ENCODE results near the gene NOLC1.

The NOLC1 gene

DNA sequence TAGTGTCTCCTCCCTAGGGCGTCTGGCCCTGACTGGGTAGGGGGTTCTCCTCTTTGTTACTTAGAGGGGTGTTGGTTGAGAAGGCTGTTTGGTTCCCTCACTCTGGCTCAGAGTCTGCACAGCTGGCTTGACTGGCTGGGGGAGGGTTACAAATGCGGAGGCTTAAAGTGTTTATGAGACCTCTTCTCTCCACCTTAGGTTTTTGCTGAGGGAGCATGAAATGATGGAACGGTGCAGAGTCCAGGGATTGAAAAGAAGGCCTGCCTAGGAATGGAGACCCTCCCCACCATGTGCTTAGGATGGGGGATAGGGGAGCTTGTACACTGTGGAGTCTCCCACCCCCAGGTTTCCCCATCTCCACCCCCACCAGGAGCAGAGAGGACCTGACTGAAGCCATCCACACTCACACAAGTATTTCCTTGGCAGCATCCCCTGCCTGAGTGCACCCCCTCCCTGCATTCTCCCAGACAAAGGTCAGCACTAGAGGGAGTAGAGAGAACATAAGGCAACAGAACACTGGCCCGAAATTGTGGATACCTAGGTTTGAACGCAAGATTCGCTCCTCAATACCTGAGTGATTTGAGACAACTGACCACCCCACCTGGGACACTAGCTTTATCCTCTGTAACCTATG, 30.3 kb upstream of the NOLC1 start:
- DNase-seq (ENCODE audit: low read depth in 2 of 2) = no peak

DNA sequence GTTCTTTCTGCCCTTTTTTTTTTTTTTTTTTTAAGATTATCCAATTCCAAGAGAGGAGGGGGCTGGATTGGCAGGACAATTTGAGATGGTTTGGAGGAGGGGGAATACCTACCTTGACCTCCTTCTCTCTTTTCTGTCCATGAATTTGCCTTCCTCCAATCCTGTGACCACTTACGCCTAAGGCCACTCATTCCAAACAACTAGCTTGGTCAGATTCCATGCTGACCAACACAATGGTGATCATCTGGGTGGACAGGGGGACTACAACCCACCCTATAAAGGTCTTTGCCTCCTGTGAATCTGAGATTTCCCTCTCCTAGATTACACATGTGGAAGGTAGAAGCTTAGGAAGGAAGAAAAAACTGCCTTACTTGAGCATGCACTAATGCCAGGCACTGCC, 29.7 kb upstream of the NOLC1 start:
- no peak for DNase-seq (ENCODE audit: low read depth in 2 of 2)

DNA sequence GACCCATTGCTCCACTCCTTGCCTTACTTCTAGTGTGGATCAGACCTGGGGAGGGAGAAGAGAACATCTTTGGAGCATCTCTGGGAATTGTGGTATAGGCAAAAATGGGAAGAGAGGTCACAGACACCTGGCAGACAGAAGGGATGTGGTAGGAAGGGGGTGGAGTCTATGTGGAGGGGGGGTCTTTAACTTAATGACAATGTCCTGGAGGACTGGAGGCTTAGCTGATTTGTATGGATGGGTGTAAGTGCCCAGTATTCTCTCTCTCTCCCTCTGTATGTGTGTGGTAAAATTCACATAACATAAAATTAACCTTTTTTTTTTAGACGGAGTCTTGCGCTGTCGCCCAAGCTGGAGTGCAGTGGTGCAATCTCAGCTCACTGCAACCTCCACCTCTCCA, 29.0 kb upstream of the NOLC1 start:
- no peak for DNase-seq (ENCODE audit: low read depth in 2 of 2)

DNA sequence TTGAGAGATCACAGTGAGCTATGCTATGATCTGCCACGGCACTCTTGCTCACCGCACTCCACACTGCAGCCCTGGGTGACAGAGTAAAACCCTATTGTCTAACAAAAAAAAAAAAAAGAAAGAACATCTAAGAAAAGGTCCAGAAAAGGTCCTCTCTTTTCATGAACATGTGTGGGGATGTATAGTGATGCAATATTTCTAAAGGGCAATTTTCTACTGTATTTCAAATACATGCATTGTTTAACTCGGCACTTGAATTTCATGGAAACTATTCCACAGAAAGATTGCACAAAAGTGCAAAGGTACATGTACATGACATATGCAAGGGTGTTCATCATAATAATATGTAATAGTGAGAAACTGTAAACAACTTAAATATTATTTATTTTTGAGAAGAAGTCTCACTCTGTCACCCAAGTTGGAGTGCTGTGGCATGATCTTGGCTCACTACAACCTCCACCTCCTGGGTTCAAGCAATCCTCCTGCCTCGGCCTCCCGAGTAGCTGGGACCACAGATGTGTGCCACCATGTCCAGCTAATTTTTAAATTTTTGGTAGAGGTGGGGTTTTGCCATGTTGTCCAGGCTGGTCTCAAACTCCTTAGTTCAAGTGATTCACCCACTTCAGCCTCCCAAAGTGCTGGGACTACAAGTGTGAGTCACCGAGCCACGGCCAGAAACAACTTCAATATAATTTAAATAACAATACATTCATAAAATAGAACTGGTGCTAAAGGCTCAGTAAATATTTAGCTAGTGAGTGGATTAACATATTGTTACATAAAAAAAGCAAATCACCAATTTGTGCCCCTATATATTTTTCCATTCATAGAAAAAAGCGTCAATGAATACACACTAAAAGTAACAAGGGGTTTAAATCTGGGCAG, 20.7 kb upstream of the NOLC1 start:
- no peak for DNase-seq (ENCODE audit: low read depth in 2 of 2)

DNA sequence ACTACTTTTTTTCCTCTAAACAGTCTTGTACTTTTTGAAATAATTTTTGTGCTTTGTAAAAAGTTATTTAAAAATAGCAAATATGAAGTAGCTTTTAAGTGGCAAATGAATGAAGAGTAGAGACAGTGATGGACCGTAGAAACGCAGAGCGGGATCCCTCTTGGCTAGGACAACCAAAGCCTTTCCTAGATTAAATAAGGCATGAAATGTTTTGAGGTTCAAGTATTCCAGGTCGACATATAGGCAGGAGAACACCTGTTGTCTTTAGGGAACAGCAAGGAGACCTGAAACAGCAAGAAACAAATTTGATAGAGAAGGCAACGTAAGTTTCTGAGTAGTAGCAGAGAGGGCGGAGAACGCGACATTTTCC, 20.0 kb upstream of the NOLC1 start:
- DNase-seq (ENCODE audit: low read depth in 2 of 2) = no peak

DNA sequence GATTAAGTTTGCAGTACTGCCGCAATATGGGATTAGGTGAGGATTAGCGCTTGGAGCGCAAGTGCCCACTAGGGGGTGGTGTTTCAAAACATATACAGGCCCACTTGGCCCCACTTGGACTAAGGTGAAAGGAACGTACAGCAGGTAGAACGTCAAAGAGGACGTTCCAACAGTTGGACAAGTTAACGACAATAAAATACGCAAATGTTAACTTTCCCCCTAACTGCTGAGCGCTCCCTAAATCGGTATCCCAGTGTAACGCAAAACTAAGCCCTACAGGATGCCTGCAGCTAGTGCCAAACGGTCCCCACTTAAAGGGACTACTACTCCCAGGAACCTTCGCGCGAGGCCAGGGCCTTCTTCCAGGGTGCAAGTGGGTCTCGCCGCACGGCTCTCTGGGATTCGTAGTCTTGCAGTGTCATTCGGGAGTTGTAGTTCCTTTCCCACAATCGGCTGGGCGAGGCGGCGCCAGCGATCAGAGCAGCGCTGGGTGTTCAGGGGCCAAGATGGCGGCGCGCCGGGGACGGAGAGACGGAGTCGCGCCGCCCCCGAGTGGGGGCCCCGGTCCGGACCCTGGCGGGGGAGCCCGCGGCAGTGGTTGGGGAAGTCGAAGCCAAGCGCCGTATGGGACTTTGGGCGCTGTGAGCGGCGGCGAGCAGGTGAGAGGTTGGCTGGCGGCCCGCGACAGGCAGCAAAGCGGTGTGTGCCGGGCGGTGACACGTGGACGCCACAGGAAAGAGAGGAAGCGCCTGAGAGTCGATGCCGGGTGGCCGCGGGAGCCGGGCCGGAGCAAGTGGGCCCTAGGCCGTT, 19.4 kb upstream of the NOLC1 start, which contains the start of gene PPRC1:
PPRC1 (plus strand) TSS at position 478 of the 810 bp plus-strand sequence; CDS start at position 507, 29 bp downstream.
- DNase-seq (ENCODE audit: low read depth in 2 of 2) = peak; percentile 94 to 97

DNA sequence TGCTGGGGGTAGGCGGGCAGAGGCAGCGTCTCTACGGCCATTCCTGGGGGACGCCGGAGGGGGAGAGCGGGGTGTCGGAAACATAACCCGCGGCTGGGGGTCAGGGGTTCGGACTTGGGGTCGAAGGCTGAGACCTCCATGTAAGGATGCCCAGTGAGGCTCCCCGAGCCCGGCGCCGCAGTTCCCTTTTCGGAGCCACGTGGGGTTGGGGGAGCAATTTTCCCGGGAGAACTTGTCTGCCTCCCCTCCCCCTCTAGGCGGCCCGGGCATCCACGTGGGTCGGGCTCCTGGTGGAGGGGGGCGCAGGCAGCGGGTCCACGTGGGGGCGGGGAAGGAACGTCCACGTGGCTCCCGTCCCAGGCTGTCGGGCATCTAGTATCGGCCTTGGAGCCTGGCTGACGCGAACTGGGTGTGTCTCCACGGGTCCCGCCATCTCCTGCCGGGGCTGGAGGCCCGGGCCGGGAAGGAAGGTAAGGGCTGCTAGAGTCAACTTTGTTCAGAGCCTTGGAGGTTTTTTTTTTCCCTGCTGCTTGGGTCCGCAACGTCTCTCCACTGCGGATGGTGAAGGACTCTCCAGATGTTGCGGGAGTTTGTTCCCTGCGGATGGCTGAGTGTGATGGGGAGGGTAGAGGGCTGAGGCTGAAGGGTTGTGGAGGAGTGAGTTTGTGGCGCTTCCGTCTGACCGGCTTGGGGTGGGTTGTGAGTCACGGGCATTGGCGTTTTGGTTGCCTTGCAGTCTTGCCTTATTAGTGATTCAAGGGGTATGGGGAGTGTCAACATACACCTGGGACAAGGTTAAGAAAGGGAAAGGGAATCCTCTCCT, 18.6 kb upstream of the NOLC1 start:
- peak; percentile 60 to 61 for DNase-seq (ENCODE audit: low read depth in 2 of 2)

DNA sequence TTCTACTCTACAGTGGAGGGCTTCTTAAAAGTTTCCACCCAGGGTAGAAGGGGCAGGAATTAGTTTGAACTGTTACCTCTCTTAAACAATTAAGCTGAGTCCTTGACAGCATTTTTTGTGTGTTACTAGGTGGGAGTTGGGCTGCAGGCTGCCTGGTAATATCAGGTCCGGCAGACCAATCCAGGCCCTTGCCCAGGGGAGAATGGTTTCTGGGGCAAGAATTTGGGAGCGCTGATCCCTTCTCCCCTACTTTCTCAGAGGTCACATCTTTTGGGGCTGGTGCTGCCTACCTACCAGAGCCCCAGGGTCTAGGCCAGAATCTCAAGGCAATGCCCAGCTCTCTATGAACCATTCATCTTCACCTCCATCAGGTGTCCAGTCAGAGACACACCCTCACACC, 17.8 kb upstream of the NOLC1 start:
- no peak for DNase-seq (ENCODE audit: low read depth in 2 of 2)

DNA sequence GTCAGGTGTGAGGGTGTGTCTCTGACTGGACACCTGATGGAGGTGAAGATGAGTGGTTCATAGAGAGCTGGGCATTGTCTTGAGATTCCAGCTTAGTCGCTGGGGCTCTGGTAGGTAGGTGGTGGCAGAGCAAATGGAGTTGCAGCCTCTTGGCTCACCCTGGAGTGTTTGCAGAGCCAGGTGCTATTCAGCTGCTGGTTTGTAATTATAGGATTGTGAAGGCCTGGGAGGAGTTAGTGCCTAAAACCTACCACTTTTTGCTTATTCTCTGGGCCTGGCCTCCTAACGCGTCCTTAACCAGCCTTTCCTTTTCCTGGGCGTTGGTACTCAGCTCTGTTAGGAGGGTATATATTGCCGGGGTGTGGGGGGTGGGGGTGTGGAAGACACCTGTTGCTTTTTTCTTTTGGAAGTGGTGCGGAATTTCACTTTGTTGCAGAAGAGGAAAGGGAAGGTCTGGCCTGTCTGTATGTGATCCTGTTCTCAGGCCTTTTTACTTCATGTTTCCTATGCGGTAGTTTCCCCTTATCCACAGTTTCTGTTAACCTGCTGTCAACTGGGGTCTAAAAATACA, 16.1 kb upstream of the NOLC1 start:
- no peak for DNase-seq (ENCODE audit: low read depth in 2 of 2)

DNA sequence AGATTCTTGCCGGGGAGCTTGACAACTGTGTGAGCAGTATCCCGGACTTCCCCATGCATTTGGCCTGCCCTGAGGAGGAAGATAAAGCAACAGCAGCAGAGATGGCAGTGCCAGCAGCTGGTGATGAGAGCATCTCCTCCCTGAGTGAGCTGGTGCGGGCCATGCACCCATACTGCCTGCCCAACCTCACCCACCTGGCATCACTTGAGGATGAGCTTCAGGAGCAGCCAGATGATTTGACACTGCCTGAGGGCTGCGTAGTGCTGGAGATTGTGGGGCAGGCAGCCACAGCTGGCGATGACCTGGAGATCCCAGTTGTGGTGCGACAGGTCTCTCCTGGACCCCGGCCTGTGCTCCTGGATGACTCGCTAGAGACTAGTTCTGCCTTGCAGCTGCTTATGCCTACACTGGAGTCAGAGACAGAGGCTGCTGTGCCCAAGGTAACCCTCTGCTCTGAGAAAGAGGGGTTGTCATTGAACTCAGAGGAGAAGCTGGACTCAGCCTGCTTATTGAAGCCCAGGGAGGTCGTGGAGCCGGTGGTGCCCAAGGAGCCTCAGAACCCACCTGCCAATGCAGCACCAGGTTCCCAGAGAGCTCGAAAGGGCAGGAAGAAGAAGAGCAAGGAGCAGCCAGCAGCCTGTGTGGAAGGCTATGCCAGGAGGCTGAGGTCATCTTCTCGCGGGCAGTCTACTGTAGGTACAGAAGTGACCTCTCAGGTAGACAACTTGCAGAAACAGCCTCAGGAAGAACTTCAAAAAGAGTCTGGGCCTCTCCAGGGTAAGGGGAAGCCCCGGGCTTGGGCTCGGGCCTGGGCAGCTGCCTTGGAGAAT, 12.7 kb upstream of the NOLC1 start:
- no peak for DNase-seq (ENCODE audit: low read depth in 2 of 2)

DNA sequence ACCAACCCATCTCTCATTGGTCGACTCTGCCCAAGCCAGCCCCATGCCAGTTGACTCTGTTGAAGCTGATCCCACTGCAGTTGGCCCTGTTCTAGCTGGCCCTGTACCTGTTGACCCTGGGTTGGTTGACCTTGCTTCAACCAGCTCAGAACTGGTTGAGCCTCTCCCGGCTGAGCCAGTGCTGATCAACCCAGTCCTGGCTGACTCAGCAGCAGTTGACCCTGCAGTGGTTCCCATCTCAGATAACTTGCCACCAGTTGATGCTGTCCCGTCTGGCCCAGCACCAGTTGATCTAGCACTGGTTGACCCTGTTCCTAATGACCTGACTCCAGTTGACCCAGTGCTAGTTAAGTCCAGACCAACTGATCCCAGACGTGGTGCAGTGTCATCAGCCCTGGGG, 12.0 kb upstream of the NOLC1 start:
- no peak for DNase-seq (ENCODE audit: low read depth in 2 of 2)

DNA sequence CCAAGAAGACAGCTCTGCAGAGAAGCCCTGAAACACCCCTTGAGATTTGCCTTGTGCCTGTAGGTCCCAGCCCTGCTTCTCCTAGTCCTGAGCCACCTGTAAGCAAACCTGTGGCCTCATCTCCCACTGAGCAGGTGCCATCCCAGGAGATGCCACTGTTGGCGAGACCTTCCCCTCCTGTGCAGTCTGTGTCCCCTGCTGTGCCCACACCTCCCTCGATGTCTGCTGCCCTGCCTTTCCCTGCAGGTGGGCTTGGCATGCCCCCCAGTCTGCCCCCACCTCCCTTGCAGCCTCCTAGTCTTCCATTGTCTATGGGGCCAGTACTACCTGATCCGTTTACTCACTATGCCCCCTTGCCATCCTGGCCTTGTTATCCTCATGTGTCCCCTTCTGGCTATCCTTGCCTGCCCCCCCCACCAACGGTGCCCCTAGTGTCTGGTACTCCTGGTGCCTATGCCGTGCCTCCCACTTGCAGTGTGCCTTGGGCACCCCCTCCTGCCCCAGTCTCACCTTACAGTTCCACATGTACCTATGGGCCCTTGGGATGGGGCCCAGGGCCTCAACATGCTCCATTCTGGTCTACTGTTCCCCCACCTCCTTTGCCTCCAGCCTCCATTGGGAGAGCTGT, 11.2 kb upstream of the NOLC1 start:
- no peak for DNase-seq (ENCODE audit: low read depth in 2 of 2)

DNA sequence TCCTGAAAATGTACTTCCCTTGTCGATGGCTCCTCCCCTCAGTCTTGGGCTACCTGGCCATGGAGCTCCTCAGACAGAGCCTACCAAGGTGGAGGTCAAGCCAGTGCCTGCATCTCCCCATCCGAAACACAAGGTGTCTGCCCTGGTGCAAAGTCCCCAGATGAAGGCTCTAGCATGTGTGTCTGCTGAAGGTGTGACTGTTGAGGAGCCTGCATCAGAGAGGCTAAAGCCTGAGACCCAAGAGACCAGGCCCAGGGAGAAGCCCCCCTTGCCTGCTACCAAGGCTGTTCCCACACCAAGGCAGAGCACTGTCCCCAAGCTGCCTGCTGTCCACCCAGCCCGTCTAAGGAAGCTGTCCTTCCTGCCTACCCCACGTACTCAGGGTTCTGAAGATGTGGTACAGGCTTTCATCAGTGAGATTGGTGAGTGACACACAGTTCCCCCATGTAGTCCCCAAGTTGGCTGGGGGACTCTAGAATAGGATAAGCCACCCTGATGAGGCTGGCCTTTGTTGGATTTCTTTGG, 10.5 kb upstream of the NOLC1 start:
- no peak for DNase-seq (ENCODE audit: low read depth in 2 of 2)

DNA sequence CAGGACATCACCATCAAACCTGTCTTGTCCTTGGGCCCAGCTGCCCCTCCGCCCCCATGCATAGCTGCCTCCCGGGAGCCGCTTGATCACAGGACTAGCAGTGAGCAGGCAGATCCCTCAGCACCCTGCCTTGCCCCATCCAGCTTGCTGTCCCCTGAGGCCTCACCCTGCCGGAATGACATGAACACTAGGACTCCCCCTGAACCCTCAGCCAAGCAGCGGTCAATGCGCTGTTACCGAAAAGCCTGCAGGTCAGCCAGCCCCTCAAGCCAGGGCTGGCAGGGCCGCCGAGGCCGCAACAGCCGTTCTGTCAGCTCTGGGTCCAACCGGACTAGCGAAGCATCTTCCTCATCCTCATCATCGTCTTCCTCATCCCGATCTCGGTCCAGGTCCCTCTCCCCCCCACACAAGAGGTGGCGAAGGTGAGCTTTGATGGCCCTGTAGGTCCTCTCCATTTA, 5.2 kb upstream of the NOLC1 start:
- no peak for DNase-seq (ENCODE audit: low read depth in 2 of 2)

DNA sequence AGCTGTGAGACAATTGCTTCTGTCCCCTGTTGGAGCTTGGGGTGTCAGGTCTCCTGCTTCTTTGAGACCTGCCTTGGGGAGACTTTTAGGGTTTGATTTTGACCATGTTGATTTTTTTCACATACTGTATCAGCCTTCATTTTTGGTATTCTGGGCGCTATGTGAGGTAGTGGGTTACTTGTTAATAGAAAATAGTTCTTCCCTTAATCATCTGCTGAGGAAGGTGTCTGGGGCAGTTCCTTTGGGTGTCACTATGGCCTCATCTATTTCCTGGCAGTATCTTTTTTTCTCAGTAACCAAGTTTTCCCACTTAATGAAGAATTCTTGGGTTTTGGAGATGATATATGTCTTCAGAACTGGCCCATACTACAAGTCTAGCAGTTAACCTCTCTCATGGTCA, 4.6 kb upstream of the NOLC1 start:
- DNase-seq (ENCODE audit: low read depth in 2 of 2) = no peak

DNA sequence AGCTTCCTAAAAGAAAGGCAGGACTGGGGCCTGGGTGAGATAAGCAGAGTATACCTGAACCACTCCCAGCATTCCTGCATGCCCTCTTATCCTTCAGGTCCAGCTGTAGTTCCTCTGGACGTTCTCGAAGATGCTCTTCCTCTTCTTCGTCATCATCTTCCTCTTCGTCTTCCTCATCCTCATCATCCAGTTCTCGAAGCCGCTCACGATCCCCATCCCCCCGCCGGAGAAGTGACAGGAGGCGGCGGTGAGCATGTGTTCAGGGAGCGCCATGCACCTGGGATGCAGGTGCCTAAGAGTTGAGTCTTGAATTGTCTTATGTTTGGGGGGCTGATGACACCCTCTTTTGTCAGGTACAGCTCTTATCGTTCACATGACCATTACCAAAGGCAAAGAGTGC, 3.9 kb upstream of the NOLC1 start:
- no peak for DNase-seq (ENCODE audit: low read depth in 2 of 2)

DNA sequence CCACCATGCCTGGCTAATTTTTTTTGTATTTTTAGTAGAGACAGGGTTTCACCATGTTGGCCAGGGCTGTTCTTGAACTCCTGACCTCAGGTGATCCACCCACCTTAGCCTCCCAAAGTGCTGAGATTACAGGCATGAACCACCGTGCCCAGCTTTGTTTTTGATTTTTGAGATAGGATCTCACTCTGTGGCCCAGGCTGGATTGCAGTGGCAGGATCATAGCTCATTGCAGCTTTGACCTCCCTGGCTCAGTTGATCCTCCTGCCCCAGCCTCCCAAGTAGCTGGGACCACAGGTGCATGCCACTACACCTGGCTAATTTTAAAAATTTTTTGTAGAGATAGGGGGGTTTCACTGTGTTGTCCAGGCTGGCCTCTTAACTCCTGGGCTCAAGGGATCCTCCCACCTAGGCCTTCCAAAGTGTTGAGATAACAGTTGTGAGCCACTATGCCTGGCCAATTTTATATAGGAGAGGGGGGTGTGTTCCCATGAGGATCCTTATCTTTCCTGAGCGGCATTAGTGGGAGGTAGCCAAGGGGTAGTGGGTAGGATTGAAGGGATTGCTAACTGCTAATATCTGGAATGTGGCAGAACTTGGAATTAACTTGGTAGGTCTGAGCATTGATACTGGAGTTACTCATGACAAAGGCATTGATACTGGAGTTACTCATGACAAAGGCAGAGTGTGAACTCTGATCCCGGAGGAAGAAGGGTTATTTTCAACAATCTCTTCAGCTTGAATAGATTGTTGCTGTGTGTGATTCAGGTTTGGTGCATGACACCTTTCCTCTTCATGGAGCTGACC, 1.0 kb upstream of the NOLC1 start:
- no peak for DNase-seq (ENCODE audit: low read depth in 2 of 2)

DNA sequence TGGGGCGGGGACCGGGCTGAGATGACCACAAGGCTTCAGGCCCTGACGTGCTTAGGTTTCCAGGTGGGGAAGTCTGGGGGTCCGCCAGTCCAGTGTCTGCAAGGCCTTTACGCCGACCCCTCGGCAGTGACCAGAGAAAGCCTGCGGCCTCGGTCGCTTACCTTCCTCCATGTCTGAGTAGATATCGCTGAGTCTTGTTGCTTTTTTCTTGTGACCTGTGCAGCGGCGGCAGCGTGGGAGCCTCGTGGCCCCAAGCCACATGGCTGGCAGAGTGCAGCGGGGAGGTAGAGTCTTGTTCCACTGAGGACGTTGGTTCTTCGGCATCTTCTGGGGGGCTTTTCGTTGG, 329 bp downstream of the NOLC1 start:
- DNase-seq (ENCODE audit: low read depth in 2 of 2) = peak in 1 of 2 donors; percentile 22

DNA sequence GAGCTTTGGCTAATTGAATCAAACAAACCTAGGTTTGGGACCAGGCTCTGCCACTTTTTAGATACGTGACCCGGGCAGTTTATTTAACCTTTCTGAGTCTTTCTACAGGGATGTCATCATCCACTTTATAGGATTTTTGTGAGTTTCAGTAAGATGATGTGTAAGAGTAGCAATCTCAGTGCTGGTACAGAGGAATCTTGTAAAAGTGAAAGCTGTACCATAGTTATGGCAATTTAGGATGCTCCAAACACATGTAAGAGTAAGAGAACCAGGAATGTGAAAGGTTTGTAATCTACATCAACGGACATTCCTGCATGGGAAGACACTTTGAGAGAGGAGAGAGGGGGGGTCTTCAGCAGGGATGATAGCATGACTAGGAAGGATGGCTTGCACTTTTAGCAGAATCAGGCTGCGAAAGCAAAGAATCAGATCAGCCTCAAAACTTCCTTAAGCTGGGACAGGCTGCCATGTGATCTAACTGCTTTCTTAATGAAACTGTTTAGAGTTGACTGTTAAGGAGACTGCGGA, 968 bp downstream of the NOLC1 start:
- no peak for DNase-seq (ENCODE audit: low read depth in 2 of 2)
